ENCODE measurements around the gene SLC44A4.
"Not testable (repeated sequence)": the region's sequence is repeated elsewhere in the genome, so short reads cannot be mapped to it uniquely, and the experiment has no call there.

The SLC44A4 gene

GRCh38 chr6:31915756-31916155 lies 37.0 kb upstream of the SLC44A4 start:
- H3K4me1 ChIP-seq (ENCODE audit: low read depth, poor library complexity, severe bottlenecking), result no peaks in the 10 kb centered on the region
- TF ChIP-seq, protein P1, sequence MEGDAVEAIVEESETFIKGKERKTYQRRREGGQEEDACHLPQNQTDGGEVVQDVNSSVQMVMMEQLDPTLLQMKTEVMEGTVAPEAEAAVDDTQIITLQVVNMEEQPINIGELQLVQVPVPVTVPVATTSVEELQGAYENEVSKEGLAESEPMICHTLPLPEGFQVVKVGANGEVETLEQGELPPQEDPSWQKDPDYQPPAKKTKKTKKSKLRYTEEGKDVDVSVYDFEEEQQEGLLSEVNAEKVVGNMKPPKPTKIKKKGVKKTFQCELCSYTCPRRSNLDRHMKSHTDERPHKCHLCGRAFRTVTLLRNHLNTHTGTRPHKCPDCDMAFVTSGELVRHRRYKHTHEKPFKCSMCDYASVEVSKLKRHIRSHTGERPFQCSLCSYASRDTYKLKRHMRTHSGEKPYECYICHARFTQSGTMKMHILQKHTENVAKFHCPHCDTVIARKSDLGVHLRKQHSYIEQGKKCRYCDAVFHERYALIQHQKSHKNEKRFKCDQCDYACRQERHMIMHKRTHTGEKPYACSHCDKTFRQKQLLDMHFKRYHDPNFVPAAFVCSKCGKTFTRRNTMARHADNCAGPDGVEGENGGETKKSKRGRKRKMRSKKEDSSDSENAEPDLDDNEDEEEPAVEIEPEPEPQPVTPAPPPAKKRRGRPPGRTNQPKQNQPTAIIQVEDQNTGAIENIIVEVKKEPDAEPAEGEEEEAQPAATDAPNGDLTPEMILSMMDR (conservative IDR thresholded peaks at IDR 0.05; ENCODE audit: low read depth, low read length), result no peak
- no peak overlapping the region for H3K9ac ChIP-seq
- H3K4me3 ChIP-seq (IDR thresholded peaks at IDR 0.05; ENCODE audit: insufficient read depth, low read depth, low read length), result no peak overlapping the region
- no peak overlapping the region for H2AFZ ChIP-seq (ENCODE audit: low read depth)
- no peaks in the 10 kb centered on the region for H4K20me1 ChIP-seq (ENCODE audit: insufficient read depth)
- no peak overlapping the region for H3K4me2 ChIP-seq
- no peaks in the 10 kb centered on the region for H3K27me3 ChIP-seq (ENCODE audit: insufficient read depth, low read depth)
- no peak overlapping the region for H3K27ac ChIP-seq
- H3K36me3 ChIP-seq (ENCODE audit: insufficient read depth), result no peaks in the 10 kb centered on the region
- H3K79me2 ChIP-seq (ENCODE audit: insufficient read depth, low read depth), result no peaks in the 10 kb centered on the region

DNA sequence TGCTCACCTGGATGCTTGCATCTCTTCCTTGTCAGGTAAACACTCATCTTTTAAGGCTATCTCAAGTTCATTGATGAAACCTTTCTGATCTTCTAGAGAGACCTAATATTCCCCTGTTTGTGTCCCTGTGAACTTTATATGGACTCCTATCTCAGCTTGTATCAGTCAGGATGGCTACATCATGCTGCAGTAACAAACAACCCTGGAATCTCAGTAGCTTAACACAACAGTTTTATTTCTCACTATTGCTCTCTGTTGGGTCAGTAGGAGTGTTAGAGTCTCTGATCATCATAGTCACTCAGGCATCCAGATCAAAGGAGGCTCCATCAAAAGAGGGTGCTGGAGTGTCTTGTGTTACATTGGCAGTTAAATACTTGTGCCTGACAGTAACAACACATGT lies 36.6 kb upstream of the SLC44A4 start:
- H4K20me1 ChIP-seq (ENCODE audit: insufficient read depth), result no peaks in the 10 kb centered on the region
- no peak overlapping the region for H2AFZ ChIP-seq (ENCODE audit: low read depth)
- H3K36me3 ChIP-seq (ENCODE audit: insufficient read depth), result no peaks in the 10 kb centered on the region
- H3K27ac ChIP-seq, result no peak overlapping the region
- TF ChIP-seq, protein P1 (conservative IDR thresholded peaks at IDR 0.05; ENCODE audit: low read depth, low read length), result no peak
- no peaks in the 10 kb centered on the region for H3K27me3 ChIP-seq (ENCODE audit: insufficient read depth, low read depth)
- no peak overlapping the region for H3K9ac ChIP-seq
- no peaks in the 10 kb centered on the region for H3K4me1 ChIP-seq (ENCODE audit: low read depth, poor library complexity, severe bottlenecking)
- H3K4me3 ChIP-seq (IDR thresholded peaks at IDR 0.05; ENCODE audit: insufficient read depth, low read depth, low read length), result no peak overlapping the region
- H3K79me2 ChIP-seq (ENCODE audit: insufficient read depth, low read depth), result no peaks in the 10 kb centered on the region
- H3K4me2 ChIP-seq, result no peak overlapping the region

GRCh38 chr6:31911826-31912585 lies 33.2 kb upstream of the SLC44A4 start:
- no peak overlapping the region for H3K9ac ChIP-seq
- H3K4me2 ChIP-seq, result no peak overlapping the region
- no peaks in the 10 kb centered on the region for H3K36me3 ChIP-seq (ENCODE audit: insufficient read depth)
- no peak overlapping the region for H3K4me3 ChIP-seq (IDR thresholded peaks at IDR 0.05; ENCODE audit: insufficient read depth, low read depth, low read length)
- TF ChIP-seq, protein P1 (conservative IDR thresholded peaks at IDR 0.05; ENCODE audit: low read depth, low read length), result no peak
- H3K79me2 ChIP-seq (ENCODE audit: insufficient read depth, low read depth), result no peaks in the 10 kb centered on the region
- H2AFZ ChIP-seq (ENCODE audit: low read depth), result no peak overlapping the region
- H3K4me1 ChIP-seq (ENCODE audit: low read depth, poor library complexity, severe bottlenecking), result peaks cover 6% of the 10 kb centered on the region
- no peaks in the 10 kb centered on the region for H3K27me3 ChIP-seq (ENCODE audit: insufficient read depth, low read depth)
- H4K20me1 ChIP-seq (ENCODE audit: insufficient read depth), result no peaks in the 10 kb centered on the region
- no peak overlapping the region for H3K27ac ChIP-seq

- not testable (repeated sequence) for H3K4me2 ChIP-seq, H3K27ac ChIP-seq
- peaks cover 11% of the 10 kb centered on the region for H3K4me1 ChIP-seq (ENCODE audit: low read depth, poor library complexity, severe bottlenecking)
Observed at GRCh38 chr6:31909298-31909697, 30.5 kb upstream of the SLC44A4 start.

GRCh38 chr6:31908791-31909190 lies 30.0 kb upstream of the SLC44A4 start:
- Histone ChIP-seq H3K36me3 (ENCODE audit: insufficient read depth) (no peaks in the 10 kb centered on the region), H2AFZ (ENCODE audit: low read depth) (no peak overlapping the region), H3K4me3 (IDR thresholded peaks at IDR 0.05; ENCODE audit: insufficient read depth, low read depth, low read length) (no peak overlapping the region), H3K79me2 (ENCODE audit: insufficient read depth, low read depth) (no peaks in the 10 kb centered on the region), H3K27ac (no peak overlapping the region), H4K20me1 (ENCODE audit: insufficient read depth) (no peaks in the 10 kb centered on the region), H3K4me2 (no peak overlapping the region), H3K4me1 (ENCODE audit: low read depth, poor library complexity, severe bottlenecking) (peaks cover 11% of the 10 kb centered on the region), H3K27me3 (ENCODE audit: insufficient read depth, low read depth) (no peaks in the 10 kb centered on the region; the same call in 1 of the 2 replicates), H3K9ac (no peak overlapping the region)
- TF ChIP-seq, protein P1 (conservative IDR thresholded peaks at IDR 0.05; ENCODE audit: low read depth, low read length), result no peak

More at GRCh38 chr6:31909298-31909697, 30.5 kb upstream of the SLC44A4 start:
- H3K79me2 ChIP-seq (ENCODE audit: insufficient read depth, low read depth); H3K36me3 ChIP-seq (ENCODE audit: insufficient read depth); H4K20me1 ChIP-seq (ENCODE audit: insufficient read depth); H3K4me3 ChIP-seq (IDR thresholded peaks at IDR 0.05; ENCODE audit: insufficient read depth, low read depth, low read length); H3K27me3 ChIP-seq (ENCODE audit: insufficient read depth, low read depth); H2AFZ ChIP-seq (ENCODE audit: low read depth); H3K9ac ChIP-seq: not testable (repeated sequence)

DNA sequence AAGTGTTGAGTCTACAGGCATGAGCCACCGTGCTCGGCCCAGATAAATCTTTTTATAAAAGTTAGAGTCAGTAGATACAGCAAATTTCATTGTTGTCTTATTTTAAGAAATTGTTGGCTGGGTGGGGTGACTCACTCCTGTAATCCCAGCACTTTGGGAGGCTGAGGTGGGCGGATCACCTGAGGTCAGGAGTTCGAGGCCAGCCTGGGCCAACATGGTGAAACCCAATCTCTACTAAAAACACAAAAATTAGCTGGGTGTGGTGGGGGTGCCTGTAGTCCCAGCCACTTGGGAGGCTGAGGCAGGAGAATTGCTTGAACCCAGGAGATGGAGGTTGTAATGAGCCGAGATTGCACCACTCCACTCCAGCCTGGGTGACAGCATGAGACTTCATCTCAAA lies 29.5 kb upstream of the SLC44A4 start:
- peaks cover 12% of the 10 kb centered on the region for H3K4me1 ChIP-seq (ENCODE audit: low read depth, poor library complexity, severe bottlenecking)
- H3K4me2 ChIP-seq; H3K9ac ChIP-seq; H3K36me3 ChIP-seq (ENCODE audit: insufficient read depth); H3K27ac ChIP-seq; H4K20me1 ChIP-seq (ENCODE audit: insufficient read depth); H3K27me3 ChIP-seq (ENCODE audit: insufficient read depth, low read depth); H3K4me3 ChIP-seq (IDR thresholded peaks at IDR 0.05; ENCODE audit: insufficient read depth, low read depth, low read length); H3K79me2 ChIP-seq (ENCODE audit: insufficient read depth, low read depth); H2AFZ ChIP-seq (ENCODE audit: low read depth): not testable (repeated sequence)
